ENCODE data around the gene SLC28A2. TPM values are rescaled to one million over a fixed set of nuclear protein-coding genes. Genes with fewer than 3 reads are reported as not detected.
"Not testable (repeated sequence)": the region's sequence is repeated elsewhere in the genome, so short reads cannot be mapped to it uniquely, and the experiment has no call there.

SLC28A2 gene
- total RNA-seq, 1 experiment from 2014 or later: not detected

GRCh38 chr15:45253330-45253729, 1.3 kb downstream of the SLC28A2 start:
- Mint-ChIP-seq H3K27ac (ENCODE audit: unreplicated experiment) (no peak overlapping the region), H3K4me3 (ENCODE audit: low read depth, unreplicated experiment) (no peak overlapping the region), H3K4me1 (ENCODE audit: low read depth, unreplicated experiment) (peaks cover 27% of the 10 kb centered on the region), H3K27me3 (ENCODE audit: unreplicated experiment) (no peaks in the 10 kb centered on the region), H3K9me3 (ENCODE audit: low read depth, unreplicated experiment) (peaks cover 4% of the 10 kb centered on the region), H3K36me3 (ENCODE audit: insufficient read depth, unreplicated experiment) (no peaks in the 10 kb centered on the region)
- no peak for DNase-seq
- BruUV-seq (replicated peaks): no TSS peak
- intact Hi-C loops (cut with micrococcal nuclease; ENCODE audit: unreplicated experiment): no loop called here
- no peak for TF ChIP-seq CTCF (IDR thresholded peaks at IDR 0.05; ENCODE audit: unreplicated experiment)
- CTCF ChIA-PET: interaction anchor here (1.7 kb wide), 1 partner anchor 90 kb away, joined by 5 read pairs; no protein-coding TSS in a partner anchor

GRCh38 chr15:45254405-45254804, 2.4 kb downstream of the SLC28A2 start:
- CTCF ChIA-PET: interaction anchor here (1.7 kb wide), 1 partner anchor 91 kb away, joined by 5 read pairs; no protein-coding TSS in a partner anchor
- no peak for DNase-seq
- H3K4me1 Mint-ChIP-seq (ENCODE audit: low read depth, unreplicated experiment): peaks cover 19% of the 10 kb centered on the region
- H3K9me3 Mint-ChIP-seq (ENCODE audit: low read depth, unreplicated experiment): peaks cover 4% of the 10 kb centered on the region
- H3K36me3 Mint-ChIP-seq (ENCODE audit: insufficient read depth, unreplicated experiment): no peaks in the 10 kb centered on the region
- no peak for TF ChIP-seq CTCF (IDR thresholded peaks at IDR 0.05; ENCODE audit: unreplicated experiment)
- BruUV-seq (replicated peaks): no TSS peak
- no peak overlapping the region for H3K4me3 Mint-ChIP-seq (ENCODE audit: low read depth, unreplicated experiment)
- H3K27me3 Mint-ChIP-seq (ENCODE audit: unreplicated experiment): no peaks in the 10 kb centered on the region
- no peak overlapping the region for H3K27ac Mint-ChIP-seq (ENCODE audit: unreplicated experiment)
- intact Hi-C loops (cut with micrococcal nuclease; ENCODE audit: unreplicated experiment): no loop called here

DNA sequence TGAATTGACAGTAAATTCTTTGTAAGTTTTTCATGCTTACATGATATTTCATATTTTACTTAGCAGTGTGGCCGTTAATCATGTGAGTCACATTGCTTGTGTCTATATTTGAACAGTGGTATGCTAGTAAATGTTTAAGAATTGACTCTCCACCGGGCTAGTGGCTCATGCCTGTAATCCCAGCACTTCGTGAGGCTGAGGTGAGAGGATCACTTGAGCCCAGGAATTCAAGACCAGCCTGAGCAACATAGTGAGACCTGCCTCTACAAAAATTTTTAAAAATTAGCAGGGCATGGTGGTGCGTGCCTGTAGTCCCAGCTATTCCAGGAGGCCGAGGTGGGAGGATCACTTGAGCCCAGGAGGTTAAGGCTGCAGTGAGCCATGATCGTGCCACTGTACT, 2.8 kb downstream of the SLC28A2 start:
- H3K9me3 Mint-ChIP-seq (ENCODE audit: low read depth, unreplicated experiment); H3K27ac Mint-ChIP-seq (ENCODE audit: unreplicated experiment); intact Hi-C loops (cut with micrococcal nuclease; ENCODE audit: unreplicated experiment); H3K4me3 Mint-ChIP-seq (ENCODE audit: low read depth, unreplicated experiment); H3K27me3 Mint-ChIP-seq (ENCODE audit: unreplicated experiment); H3K36me3 Mint-ChIP-seq (ENCODE audit: insufficient read depth, unreplicated experiment); BruUV-seq (replicated peaks): not testable (repeated sequence)
- peak; percentile 38 for DNase-seq
- CTCF ChIA-PET: interaction anchor here (0.8 to 1.7 kb wide), 2 partner anchors 92 to 451 kb away, joined by 4 to 5 read pairs; no protein-coding TSS in a partner anchor
- peaks cover 17% of the 10 kb centered on the region for H3K4me1 Mint-ChIP-seq (ENCODE audit: low read depth, unreplicated experiment)

GRCh38 chr15:45259796-45260195, 7.8 kb downstream of the SLC28A2 start:
- peaks cover 17% of the 10 kb centered on the region for H3K4me1 Mint-ChIP-seq (ENCODE audit: low read depth, unreplicated experiment)
- intact Hi-C loops (cut with micrococcal nuclease; ENCODE audit: unreplicated experiment): no loop called here
- no peaks in the 10 kb centered on the region for H3K27me3 Mint-ChIP-seq (ENCODE audit: unreplicated experiment)
- DNase-seq: no peak
- CTCF ChIA-PET: no interaction called here
- H3K9me3 Mint-ChIP-seq (ENCODE audit: low read depth, unreplicated experiment): no peaks in the 10 kb centered on the region
- BruUV-seq (replicated peaks): no TSS peak
- H3K36me3 Mint-ChIP-seq (ENCODE audit: insufficient read depth, unreplicated experiment): no peaks in the 10 kb centered on the region
- H3K4me3 Mint-ChIP-seq (ENCODE audit: low read depth, unreplicated experiment): no peak overlapping the region
- TF ChIP-seq CTCF (IDR thresholded peaks at IDR 0.05; ENCODE audit: unreplicated experiment): no peak
- H3K27ac Mint-ChIP-seq (ENCODE audit: unreplicated experiment): no peak overlapping the region

DNA sequence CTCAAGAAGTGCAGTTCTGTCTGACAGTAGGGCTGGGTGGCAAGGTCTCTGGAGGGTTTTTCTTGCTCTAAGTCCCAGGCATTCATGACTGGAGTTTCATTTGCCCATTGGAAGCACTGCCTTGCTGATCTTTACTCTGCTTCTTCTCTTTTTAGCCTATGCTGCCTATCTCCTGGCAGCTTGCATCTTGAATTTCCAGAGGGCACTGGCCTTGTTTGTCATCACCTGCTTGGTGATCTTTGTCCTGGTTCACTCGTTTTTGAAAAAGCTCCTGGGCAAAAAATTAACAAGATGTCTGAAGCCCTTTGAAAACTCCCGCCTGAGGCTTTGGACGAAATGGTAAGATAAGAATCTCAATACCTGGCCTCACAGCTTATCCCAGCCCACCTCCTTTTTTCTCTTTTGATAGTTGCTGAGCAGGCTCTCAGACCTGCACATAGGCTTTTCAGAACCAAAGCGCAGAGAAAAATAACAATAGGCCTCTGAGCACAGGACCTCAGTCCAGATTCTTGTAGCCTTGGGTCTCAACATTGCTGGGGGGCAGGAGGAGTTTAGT, 10.9 kb downstream of the SLC28A2 start:
- no peaks in the 10 kb centered on the region for H3K36me3 Mint-ChIP-seq (ENCODE audit: insufficient read depth, unreplicated experiment)
- no TSS peak for BruUV-seq (replicated peaks)
- no peaks in the 10 kb centered on the region for H3K4me1 Mint-ChIP-seq (ENCODE audit: low read depth, unreplicated experiment)
- no peak overlapping the region for H3K27ac Mint-ChIP-seq (ENCODE audit: unreplicated experiment)
- CTCF ChIA-PET: interaction anchor here (1.2 kb wide), 1 partner anchor 63 kb away, joined by 5 read pairs; no protein-coding TSS in a partner anchor
- TF ChIP-seq CTCF (IDR thresholded peaks at IDR 0.05; ENCODE audit: unreplicated experiment): no peak
- DNase-seq: no peak
- no peak overlapping the region for H3K4me3 Mint-ChIP-seq (ENCODE audit: low read depth, unreplicated experiment)
- H3K9me3 Mint-ChIP-seq (ENCODE audit: low read depth, unreplicated experiment): no peaks in the 10 kb centered on the region
- no peaks in the 10 kb centered on the region for H3K27me3 Mint-ChIP-seq (ENCODE audit: unreplicated experiment)
- intact Hi-C loops (cut with micrococcal nuclease; ENCODE audit: unreplicated experiment): no loop called here

All from Calu3 (cell line).